CMK (cell line): ENCODE results near the gene LPP.

Experiments used
- DNase-seq: peaks from one replicate; pipeline ENCODE4 v3.0.0-alpha.2; 2010; ENCODE audit warnings: low read depth

The LPP gene

DNA sequence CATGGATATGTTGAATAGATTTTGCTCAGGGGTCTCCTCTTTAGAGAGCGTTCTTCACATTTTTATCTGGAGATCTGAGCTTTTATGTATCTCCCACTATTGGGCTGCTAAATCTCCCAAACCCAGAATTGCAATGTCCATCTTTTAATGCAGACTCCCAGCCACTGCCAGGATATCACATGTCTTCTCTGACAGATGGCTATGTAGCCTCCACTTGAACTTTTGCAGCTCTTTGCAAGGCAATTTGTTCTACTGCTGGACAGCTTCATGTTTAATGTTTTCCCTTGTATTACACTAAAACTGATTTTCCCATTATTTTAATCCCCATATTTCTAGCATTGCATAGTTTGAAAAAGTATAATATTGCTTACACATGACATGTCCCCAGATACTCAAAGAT, 177.2 kb downstream of the LPP start:
- no peak for DNase-seq

GRCh38 chr3:188332085-188332484, 178.1 kb downstream of the LPP start:
- no peak for DNase-seq

- DNase-seq: no peak
These were observed 181.7 kb downstream of the LPP start for GRCh38 chr3:188335656-188336055.

GRCh38 chr3:188336178-188336577, 182.2 kb downstream of the LPP start:
- DNase-seq: no peak

DNA sequence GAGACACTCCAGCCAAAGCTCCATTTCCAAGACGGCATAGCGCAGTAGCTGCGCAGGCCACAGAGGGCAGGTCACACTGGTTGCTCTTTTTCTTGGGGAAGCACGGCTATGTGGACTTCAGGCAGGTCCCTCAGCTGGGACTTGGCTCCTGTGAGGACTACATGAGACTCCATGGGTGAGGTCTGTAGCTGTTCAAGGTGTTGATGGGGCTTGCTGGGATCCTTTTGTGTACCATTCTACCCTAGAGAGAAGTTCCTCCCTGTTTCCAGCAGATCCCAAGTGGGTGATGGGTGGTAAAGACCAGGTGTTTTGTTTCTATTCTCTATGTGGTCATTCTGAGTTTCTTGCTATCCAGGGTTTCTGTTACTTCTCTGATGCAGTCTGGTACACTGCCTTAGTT, 183.3 kb downstream of the LPP start:
- DNase-seq: no peak

- no peak for DNase-seq
These were observed 184.1 kb downstream of the LPP start for GRCh38 chr3:188338086-188338485.

DNA sequence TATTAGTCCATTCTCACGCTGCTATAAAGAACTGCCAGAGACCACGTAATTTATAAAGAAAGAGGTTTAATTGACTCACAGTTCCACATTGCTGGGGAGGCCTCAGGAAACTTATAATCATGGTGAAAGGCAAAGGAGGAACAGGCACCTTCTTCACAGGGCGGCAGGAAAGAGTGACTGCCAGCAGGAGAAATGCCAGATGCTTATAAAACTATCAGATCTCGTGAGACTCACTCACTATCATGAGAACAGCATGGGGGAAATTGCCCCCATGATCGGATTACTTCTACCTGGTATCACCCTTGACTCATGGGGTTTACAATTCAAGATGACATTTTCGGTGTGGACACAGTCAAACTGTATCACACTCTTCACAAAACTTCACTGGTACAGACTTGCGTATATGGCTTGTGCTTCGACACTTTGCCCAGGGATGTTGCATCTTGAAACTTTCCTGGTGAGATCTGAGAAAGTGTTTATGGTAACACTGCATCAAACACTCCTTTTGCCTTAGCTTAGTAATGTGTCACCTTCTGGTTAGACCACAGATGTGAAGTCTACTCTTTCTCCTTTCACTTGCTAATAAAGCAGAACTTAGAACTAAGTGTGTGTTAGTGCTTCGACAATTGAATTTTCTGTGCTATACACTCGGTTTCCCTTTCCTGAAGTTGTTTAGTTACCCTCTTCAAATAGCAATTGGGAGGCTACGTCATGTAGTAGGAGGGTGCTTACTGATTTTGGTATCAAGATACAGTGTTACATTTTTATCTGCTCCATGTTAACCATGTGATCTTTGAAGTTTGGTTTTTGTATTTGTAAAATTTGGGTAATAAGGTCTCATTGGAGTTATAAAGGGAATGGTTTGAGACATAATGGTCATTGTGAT, 185.7 kb downstream of the LPP start:
- no peak for DNase-seq

GRCh38 chr3:188341501-188341900, 187.5 kb downstream of the LPP start:
- no peak for DNase-seq

DNA sequence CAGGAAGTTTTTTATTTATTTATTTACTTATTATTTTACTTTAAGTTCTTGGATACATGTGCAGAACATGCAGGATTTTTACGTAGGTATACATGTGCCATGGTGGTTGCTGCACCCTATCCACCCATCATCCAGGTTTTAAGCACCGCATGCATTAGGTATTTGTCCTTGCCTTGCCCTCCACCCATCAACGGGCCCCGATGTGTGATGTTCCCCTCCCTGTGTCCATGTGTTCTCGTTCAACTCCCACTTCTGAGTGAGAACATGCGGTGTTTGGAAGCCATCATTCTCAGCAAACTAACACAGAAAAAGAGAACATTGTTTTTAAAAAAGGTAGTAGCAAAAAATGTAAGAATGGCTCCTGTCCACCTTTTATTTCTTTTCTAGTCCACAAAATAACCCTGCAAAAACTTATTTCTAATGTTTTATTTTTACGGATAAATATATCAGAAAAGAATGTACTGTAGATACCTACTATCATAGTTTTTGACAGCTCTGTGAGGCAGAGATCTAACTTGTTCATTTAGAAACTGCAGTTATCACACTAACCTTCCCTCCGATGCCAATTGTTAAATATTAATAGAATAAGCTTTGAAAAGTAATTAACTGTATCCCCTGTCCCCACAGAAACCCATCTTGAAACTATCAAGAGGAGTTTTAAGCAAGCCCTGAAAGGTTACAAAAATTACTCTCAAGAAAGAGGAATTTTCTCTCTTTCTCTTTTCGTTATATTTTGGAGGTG, 189.2 kb downstream of the LPP start:
- DNase-seq: no peak

GRCh38 chr3:188343894-188344293, 189.9 kb downstream of the LPP start:
- no peak for DNase-seq

DNA sequence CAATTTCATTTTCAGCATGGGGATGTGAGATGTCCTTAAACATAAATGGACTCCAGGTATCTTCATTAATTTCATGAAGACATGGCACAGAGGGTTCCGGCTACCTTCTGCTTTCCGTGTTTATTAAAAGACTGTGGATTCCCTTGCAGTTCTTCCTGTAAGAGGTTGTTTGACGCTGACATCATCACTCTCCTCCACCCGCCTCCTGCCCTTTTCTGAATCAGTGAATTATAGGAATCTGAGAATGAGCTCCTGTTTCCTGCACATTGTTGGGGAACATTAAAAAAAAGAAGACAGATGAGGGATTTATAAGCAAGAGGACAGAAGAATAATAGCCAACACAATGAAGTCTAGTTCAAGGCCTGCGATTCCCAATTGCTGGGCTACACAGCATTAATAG, 191.3 kb downstream of the LPP start:
- no peak for DNase-seq

DNA sequence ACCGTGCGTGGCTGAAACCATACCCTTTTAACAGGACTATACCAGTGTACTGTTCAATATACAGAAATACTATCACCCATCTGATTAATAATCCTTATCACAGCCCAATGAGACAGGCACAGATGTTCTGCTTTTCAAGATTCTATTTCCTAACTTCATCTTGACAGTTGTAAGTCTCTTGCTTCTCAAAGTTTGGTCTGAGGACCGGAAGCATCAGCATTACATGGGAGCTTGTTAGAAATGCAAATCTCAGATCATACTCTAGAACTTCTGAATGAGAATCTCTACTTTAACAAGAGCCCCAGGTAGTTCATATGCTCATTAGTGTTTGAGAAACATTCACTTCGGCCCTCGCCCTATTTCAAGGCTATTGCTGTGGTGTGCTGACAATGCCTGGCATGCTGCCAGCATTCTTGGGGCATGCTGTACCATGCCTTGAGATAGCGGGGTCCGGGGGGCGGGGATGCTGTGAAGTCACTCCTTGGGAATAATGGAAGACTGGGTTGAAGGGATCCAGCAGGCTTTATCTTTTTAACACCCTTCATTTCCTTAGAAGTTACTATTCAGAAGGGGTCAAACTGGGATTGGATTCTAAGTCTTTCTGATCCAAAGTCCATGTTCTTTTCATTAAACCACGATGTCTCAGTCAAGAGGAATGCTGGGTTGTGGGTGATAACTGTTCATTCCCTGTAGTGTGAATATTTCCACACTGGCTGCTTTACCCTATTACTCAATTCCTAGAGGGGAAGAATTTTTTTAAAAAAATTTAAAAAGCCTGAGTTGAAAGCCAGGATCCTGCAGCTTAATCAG, 194.7 kb downstream of the LPP start:
- no peak for DNase-seq

GRCh38 chr3:188349351-188349901, 195.5 kb downstream of the LPP start:
- no peak for DNase-seq

DNA sequence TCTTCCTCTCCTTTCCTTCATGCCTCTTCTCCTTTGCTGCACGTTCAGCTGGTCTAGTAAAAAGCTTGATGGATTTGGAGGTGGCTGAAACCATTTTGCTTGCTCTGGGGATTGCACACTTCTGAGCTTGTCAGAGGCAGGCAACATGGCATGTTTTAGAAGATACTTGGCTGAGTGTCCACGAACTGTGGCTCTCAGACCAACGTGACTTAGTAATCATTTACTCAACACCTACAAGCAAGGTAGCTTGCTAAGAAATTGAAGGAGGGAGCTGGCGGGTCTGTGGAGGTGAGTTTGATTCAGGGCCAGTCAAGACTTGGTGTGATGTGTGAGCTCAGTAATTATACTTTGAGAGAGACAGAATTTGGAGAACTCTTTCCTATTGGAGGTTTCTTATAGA, 196.0 kb downstream of the LPP start:
- DNase-seq: no peak

DNA sequence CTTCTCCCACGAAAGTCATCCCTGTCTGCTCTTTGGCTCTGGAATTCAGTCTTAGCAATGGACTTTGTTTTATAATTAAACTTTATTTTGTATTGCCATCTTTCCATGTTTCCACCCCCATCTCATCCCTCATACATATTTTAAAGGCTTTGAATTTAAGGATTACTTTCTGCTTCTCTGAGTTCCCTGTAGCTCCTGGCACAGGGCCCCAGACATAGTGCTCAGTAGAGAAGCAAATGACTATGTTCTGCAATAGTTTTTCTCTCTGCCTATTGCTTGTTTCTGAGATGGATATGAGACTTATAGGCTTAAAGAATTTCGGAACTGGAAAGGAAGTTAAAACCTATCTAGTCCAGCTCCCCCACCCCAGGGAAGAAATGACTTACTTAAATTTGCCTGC, 197.0 kb downstream of the LPP start:
- no peak for DNase-seq

- no peak for DNase-seq
These were observed 197.7 kb downstream of the LPP start for GRCh38 chr3:188351648-188352047.

GRCh38 chr3:188352196-188352927, 198.4 kb downstream of the LPP start:
- no peak for DNase-seq

DNA sequence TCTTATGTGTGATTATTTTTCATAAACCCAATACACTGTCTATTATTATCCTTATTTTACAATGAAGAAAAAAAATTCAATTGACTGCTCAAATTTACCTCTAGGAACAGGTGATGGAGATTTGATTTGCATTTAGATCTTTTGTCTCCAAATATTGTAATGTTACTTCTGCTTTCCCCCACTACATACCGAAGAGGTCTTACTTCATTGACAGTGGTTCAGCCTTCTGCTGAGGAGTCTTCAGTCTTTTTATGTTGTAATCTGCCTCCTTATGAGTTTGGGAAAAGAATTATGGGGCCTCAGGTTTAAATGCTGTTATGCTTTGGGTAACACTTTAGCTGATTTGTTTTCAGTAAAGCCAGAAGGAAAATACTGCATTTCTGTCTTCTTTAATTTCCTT, 199.5 kb downstream of the LPP start:
- no peak for DNase-seq

DNA sequence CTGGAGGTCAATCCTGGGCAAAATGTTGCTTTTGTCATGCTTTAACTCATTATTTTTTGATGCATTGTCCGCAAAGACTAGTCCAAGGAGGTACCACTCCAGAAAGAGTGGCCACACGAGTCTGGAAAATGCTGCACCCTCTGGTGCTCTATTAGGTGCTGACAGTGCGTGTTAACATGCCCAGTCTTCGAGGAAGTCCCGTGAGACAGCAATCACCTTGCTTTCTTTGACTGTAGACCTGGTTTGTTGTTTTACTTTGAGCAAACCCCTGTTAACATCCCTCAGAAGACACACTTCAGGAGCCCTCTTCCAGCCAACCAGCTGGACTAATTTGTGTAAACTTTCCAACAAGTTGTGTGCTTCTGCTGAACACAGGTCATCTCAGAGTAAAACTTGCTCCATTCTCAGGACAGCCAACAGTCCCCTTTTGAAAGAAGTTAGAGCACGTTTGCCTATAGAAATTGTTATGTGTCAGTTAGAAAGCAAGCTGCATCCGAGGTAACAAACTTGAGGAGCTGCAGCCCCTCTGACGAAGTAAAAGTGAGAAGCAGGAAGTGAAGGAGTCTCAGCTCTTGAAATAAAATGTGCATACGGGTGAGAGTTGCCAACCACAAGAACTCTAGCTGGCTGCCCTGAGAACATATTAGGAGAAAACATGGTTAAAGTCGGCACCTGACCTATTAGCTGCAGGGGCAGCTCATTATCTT, 205.0 kb downstream of the LPP start:
- DNase-seq: no peak

GRCh38 chr3:188360364-188360881, 206.5 kb downstream of the LPP start:
- no peak for DNase-seq

DNA sequence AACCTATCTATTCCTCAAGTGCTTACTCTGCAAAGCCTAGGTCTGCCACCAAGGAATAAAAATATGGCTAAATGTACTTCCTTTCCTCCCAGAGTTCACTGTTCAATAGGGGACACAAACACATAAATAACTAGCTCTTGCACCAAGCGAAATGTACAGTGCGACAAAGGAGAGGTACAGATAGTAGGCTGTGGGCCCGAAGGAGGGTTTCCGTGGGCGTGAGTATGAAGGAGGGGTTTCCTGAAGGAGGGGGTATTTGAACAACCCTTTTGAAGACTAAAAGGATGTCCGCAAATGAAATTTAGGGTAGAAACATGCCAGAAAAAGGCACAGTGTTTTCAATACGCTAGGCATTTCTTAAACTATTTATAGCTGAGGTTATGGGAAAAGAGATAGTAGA, 207.9 kb downstream of the LPP start:
- no peak for DNase-seq
